HG03103 (cell line): Measurements from ENCODE around the gene SP3.

ENCODE experiments used
- ATAC-seq: cut with Tn5 transposase; IDR thresholded peaks from one replicate; pipeline ENCODE4 v1.9.1; 2021; ENCODE audit warnings: low read depth; ENCODE audit not compliant: unreplicated experiment

The SP3 gene

DNA sequence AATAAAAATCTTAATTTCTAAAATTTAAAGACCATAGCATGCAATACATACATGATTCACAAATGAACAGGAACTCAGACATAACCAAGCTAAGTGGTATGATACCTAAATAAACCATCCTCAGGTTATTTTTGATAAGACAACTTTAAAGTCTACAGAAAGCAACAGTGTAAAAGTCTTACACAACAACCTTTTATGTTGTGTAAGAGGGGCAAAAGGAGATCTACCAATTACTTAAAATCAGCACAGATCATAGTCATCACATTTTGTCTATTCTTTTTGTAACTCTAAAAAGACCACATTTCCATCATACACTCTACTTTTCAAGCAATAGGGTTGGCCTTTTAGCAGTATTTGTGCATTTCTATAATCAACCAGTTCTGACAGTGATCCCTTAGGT lies 16.3 kb downstream of the SP3 start:
- no peak for ATAC-seq

DNA sequence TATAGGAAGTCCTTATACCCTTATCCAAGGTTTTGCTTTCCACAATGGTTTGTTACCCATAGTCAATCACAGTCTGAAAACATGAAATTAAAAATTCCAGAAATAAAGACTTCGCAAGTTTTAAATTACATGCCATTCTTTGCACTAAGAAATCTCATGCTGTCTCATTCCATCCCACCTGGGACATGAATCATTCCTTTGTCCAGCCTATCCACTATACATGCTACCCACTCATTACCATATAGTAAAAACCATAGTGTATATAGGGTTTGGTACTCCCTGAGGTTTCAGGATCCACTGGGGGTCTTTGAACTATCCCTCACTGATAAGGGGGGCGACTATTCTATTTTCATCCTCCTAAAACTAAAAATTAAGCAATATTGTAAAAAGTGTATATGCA lies 17.0 kb downstream of the SP3 start:
- ATAC-seq: no peak

DNA sequence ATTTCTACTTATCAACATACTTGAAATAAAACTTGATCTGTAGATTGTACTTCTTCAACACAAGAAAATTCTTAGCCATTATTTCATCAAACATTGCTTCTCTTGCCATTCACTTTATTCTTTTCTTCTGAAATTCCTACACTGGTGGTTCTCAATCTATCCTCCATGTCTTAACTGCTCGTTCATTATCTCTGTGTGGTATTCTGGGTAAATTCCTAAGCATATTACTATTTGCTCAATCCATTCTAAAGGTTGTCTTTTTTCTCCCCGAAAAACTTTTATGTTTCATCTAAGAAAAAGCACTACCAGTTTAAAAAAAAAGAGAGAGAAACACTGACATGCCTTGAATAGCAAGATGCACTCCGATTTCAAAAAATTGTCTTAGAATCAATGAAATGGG lies 18.0 kb downstream of the SP3 start:
- no peak for ATAC-seq

DNA sequence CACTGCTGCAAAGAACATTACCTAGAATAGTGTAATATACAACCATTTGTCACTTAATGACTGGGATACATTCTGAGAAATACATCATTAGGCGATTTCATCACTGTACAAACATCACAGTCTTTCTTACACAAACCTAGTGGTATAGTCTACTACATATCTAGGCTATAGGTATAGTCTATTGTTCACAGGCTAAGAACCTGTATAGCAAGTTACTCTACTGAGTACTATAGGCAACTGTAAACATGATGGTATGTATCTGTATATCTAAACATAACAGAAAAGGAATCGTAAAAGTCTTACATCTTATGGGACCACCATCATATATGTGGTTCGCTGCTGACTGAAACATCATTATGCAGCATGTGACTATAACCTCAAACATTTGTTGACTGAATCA lies 21.4 kb downstream of the SP3 start:
- ATAC-seq: no peak

DNA sequence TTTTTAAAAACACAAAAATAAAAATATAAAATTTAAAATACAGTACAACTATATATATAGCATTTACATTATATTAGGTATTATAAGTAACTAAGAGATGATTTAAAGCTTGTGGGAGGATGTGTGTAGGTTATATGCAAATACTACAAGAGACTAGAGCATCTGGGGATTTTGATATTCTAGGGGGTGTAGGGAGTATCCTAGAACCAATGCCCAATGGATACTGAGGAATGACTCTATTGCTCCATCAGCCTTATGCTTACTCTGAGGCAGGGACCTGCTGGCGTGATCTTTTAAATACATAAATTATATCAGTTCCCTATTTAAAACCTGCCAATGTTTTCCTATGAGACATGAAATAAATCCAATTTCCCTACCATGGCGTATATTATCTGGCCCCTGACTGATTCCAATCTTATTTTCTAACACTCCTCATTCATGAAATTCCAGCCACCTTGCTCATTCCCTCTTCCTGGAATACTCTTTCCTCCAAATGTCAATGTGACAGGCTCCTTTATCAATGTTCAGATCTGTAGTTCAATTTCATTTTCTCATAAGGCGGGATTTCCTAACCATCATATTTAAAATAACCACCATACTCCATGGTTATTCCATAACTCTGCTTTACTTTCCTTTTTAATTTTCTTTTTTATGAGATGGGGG lies 22.2 kb downstream of the SP3 start:
- no peak for ATAC-seq

DNA sequence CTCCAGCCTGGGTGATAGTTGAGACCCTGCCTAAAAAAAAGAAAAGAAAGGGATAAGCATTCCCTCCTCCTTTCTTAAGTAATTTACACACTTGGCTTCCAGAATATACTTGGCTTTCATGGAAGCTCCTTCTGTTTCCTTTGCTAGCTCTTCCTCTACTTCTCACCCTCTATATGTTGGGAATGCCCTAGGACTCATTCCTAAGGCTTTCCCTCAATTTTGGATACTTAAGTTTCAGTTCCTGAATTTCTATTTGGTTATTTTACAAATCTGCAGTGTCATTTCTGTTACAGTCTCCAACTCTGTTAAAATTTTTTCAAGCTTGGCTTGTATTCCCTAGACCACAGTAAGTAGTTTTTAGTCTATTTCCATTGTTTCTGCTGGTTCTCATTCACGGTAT lies 23.6 kb downstream of the SP3 start:
- ATAC-seq: no peak

DNA sequence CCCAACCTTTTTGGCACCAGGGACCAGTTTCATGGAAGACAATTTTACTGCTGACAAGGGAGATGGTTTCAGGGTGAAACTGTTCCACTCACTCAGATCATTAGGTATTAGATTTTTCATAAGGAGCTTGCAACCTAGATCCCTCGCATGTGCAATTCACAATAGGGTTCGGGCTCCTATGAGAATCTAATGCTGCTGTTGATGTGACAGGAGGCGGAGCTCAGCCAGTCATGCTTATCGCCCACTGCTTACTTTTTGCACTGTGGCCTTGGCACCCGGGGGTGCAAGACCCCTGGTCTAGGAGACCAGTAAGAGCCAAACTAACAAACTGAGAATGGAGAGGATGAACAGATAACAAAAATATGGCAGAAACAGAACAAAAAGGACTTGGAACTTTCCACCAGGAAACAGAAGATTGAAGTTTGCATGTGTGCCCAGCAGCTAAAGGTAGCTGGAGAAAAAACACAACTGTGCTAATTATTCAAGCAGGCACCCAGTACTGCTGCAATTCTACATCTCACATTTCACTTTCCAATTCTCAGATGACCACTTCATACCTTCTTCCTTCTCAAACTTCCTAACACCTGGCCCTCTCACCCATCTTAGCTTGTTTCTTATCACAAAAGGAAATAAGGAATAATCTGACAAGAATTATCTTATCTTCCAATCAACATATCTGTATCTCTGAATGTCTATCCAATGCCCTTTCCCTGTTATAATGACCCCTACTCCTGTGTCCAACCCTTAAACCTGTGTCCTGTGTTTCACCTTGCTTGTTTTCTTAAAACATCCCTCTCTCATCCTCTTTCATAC lies 24.8 kb downstream of the SP3 start:
- no peak for ATAC-seq

DNA sequence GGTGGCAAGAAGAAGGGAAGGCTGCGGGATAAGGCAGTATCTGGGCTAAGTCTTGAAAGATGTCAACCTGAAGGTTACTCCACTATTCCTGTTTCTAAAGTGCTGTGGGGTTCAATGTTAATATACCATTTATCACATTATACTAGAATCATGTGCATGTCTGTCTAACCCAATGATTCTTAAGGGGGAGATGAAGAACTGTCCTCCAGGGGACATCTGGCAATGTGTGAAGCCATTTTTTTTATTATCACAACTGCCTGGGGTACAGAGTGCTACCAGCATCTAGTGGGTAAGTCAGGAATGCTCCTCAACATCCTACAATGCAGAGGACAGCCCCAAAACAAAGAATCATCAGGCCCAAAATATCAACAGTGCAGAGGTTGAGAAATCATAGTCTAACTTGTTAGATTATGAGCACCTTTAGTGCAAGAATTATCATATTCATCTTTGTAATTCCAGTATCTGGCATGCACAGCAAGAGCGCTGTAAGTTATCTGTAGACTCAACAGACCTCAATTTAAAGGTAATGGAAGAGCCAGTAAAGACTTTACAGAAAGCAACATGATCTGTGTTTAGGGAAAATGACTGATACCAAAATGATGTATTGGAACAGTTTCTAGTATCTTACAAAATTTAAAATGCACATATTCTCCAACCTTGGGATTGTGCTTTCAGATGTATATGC lies 26.3 kb downstream of the SP3 start:
- no peak for ATAC-seq

DNA sequence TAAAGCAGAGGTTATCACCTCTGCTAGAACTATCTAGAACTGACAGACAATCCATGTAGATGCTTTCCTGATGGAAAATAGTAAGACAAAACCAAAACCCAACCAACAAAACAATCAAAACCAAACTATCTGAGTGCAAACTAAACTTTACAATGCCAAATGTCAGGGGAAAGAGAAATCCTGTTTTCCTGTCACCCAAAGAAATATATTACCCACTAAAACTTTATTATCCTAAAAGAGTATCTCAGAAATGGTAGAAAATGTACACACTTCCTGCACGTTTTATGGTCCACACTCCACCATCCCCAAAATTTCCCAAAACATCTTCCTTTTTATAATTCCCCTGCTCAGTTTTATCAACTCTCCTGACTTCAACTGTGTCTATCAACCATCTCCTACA lies 29.9 kb downstream of the SP3 start:
- ATAC-seq: no peak

DNA sequence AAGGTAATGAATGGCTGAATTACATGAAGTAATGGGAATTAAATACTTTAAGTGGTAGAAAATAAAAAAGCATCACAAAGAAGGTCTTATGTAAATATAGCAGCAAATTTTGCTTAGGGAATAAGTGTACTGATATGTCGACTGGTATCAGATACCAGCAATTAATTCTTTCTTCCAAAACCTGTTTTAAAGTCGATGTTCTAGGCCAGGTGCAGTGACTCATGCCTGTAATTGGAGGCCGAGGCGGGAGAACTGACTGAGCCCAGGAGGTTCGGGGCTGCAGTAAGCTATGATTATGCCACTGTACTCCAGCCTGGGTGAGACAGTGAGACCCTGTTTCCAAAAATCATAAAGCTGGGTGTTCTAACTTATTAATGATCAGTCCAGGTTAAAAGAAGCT lies 30.3 kb downstream of the SP3 start:
- ATAC-seq: no peak

DNA sequence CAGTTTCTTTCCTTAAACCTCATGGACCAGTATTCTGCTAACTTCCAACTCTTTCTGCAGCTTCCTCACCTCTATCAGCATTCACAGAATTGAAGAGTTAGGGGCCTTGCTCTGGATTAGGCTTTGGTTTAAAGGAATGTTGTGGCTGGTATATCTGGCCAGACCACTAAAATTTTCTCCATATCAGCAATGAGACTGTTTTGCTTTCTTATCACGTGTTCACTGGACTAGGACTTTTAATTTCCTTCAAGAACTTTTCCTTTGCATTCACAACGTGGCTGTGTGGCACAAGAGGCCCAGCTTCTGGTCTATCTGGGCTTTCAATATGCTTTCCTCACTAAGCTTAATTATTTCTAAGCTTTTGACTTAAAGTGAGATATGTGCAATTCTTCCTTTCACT lies 33.4 kb downstream of the SP3 start:
- no peak for ATAC-seq

DNA sequence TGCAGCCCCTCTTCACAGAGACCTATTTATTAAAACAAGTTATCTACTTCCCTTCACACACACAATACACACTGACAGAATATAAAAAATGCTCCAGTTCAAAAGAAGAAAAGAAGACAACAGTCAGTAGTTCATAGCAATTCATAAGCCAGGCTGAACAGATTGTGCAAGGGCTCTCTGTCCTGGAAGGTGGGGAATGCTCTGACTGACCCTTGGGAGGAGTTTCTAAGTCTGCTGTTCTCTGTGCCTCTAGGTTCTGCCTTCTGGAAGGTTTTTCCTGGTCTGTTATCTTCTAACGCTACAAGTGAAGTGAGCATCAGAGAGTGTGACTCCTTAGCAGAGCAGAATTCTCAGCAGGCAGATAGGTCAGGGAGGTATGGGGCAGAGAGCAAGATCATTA lies 35.7 kb downstream of the SP3 start:
- no peak for ATAC-seq

DNA sequence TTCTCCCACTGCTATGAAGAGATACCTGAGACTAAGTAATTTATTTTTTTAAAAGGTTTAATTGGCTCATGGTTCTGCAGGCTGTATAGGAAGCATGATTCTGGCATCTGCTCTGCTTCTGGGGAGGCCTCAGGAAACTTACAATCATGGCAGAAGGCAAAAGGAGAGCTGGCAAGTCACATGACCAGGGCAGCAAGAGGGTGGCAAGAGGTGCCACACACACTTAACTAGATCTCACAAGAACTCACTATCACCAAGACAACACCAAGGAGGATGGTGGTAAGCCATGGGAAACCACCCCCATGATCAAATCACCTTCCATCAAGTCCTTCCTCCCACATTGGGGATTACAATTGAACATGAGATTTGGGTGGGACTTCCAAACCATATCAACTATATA lies 38.3 kb downstream of the SP3 start:
- no peak for ATAC-seq

DNA sequence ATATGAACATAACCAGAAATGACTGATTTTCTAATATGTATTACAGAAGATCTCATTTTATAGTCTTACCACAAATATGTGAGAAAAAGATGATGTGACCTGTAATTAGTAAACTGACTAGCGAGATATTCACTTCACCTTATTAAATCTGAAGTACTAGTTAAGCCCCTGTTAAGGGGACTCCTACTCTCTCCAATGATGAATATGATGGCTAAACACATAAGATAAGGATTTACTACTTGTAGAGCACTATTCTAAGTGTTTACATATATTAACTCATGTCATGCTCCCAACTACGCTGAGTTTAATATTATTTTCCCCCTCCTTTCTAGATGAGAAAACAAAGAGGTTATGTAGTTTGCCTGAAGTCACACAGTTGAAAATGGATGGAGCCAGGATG lies 40.9 kb downstream of the SP3 start:
- ATAC-seq: no peak

DNA sequence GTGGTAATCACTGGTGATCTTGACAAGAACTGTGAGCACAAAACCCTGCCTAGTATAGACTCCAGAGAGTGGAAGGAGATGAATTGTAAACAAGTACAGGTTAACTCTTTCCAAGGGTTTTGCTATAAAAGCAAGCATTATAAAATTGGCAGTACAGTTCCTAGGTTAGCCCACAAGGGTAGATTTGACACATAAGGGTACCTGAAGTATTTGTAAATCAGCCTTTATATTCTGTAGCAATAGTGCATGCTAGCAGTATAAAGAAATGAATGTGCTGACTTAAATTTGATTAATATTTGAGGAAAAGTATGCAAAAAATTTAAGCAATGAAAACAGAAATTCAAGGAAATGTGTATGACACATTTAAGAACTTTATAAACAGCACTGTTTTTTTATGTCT lies 42.4 kb downstream of the SP3 start:
- no peak for ATAC-seq

DNA sequence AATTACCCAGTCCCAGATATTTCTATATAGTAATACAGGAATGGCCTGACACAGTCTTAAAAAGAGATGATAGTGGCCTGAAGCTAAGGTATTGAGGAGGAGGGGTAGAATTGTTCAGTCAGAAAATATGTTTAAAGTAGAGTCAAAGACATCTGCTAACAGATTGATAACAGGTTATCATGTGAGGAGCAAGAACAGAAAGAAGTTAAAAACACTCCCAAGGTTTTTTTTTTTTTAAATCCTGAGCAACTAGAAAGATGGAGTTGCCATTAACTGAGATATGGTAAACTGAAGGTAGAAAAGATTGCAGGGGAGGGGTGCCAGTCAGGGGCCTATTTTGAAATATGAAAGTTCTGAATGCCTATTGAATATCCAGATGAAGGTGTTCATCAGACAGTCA lies 43.1 kb downstream of the SP3 start:
- no peak for ATAC-seq

DNA sequence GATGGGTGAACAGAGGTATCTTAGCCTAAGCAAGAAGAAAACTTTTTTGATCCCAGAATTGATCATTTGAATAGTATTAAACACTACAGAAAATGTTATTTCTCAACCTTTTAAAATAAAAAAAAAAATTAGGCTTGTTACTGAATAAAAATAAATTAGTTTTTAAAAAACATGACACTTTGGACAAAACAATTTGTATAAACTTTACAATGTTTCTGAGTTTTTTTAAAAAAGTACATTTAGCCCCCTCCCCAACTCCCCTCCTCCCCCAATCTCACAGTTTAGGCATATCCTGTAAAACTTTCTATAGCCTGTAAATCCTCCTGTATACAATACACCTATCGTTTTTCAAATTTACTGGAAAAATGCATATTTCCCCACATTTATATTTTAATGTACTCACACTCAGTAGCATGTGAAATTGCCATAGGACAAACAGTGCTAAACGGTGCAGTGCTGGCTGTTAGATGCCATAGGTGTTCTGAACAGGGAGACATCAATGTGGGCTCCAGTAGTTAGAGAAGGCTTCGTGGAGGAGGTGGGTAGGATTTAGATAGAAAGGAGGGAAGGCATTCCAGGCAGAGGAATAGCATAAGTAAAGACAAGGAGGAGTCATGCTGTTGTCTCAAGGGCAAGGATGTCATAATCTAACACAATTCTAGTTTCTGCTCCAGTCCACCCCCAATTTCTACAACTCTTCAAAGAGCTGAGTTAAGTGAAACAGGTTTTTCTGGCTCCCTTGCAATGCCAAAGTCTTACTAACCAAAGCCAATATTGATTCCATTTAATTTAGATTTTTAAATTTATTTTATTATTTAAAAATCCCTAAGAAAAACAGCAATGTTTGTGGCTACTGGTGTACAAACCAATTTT lies 50.9 kb downstream of the SP3 start:
- ATAC-seq: no peak

DNA sequence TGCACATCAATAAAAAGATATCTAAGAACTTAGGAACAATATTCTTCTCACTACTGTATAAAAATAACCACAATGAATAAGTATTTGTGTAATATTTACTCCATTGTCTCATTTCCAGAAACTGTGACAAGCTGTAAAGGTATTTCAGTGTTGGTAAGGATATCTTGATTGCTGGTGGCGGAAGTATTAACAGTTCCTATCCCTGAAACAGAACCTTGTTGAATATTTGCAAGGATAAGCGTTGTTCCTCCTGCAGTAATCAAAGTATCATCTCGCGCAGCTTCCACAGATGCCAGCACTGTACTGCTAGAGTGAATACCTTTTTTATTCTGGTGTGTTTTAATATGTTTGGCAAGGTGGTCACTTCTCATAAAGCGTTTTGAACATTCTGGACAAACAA lies 55.3 kb downstream of the SP3 start:
- no peak for ATAC-seq

DNA sequence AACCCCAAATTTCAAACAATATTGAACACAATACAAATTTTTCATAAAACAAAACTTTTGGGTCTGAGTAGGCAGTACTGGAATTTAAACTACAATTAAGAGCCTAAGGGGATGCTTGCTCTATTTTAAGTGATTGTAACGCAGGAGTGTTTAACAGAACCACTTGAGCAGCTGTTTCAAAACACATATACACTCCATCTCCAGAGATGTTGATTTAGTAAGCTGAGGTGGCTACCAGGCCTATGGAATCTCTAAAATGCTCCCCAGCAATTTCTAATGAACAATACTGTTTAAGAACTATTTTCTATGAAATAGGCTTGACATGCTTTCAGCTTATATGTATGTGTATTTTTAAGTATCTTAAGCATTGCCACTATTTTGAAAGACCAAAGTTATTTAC lies 58.5 kb downstream of the SP3 start:
- ATAC-seq: no peak

DNA sequence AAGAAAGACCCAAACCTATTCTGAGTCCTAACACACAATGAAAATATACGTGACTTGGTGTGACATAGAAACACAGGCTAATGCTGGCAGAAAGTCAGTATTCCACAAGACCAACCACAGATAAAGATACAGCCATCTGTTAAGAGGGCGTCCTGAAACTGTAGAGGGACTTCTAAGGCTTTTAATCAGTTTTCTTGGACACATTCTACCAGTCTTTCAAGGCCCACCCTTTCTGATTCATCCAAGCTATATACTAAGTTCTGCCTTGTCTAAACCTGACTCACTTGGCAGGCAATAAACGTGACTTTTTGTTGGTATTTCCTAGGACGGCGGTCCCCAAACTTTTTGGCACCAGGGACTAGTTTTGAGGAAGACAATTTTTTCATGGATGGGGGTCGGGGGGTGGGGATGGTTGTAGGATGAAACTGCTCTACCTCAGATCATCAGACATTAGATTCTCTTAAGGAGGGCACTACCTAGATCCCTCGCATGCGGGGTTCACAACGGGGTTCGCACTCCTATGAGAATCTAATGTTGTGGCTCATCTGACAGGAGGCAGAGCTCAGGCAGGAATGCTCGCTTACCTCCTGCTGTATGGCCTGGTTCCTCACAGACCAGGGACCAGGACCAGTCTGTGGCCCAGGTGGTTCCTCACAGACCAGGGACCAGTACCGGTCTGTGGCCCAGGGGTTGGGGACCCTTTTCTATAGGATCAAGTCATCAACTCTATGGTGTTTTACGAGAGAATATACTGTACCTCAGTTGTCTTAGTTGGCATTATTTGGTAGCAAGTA lies 61.4 kb downstream of the SP3 start:
- no peak for ATAC-seq
